ENCODE results near the gene NHERF1. TPM values are rescaled to one million over a fixed set of nuclear protein-coding genes. Genes with fewer than 3 reads are reported as not detected.

Gene NHERF1
- total and polyA plus RNA-seq, 2 of the 13 experiments (the other 11 are each of a cell fraction or from before 2014, with no cell fraction given), result 169 to 269 TPM

- TF ChIP-seq, protein P1, sequence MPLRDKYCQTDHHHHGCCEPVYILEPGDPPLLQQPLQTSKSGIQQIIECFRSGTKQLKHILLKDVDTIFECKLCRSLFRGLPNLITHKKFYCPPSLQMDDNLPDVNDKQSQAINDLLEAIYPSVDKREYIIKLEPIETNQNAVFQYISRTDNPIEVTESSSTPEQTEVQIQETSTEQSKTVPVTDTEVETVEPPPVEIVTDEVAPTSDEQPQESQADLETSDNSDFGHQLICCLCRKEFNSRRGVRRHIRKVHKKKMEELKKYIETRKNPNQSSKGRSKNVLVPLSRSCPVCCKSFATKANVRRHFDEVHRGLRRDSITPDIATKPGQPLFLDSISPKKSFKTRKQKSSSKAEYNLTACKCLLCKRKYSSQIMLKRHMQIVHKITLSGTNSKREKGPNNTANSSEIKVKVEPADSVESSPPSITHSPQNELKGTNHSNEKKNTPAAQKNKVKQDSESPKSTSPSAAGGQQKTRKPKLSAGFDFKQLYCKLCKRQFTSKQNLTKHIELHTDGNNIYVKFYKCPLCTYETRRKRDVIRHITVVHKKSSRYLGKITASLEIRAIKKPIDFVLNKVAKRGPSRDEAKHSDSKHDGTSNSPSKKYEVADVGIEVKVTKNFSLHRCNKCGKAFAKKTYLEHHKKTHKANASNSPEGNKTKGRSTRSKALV (CRISPR knock-in tag; IDR thresholded peaks at IDR 0.05), result no peak; the same call in 1 of the 2 replicates
- TF ChIP-seq ZSCAN21 (CRISPR knock-in tag; IDR thresholded peaks at IDR 0.05; ENCODE audit: borderline replicate concordance) (no peak; the same call in 1 of the 2 replicates), RORA (CRISPR knock-in tag; IDR thresholded peaks at IDR 0.05) (no peak), ZMYM4 (CRISPR knock-in tag; IDR thresholded peaks at IDR 0.05) (no peak; the same call in 1 of the 2 replicates), XBP1 (CRISPR knock-in tag; IDR thresholded peaks at IDR 0.05) (no peak), CBX1 (IDR thresholded peaks at IDR 0.05; ENCODE audit: low read depth) (no peak), ZBTB3 (CRISPR knock-in tag; IDR thresholded peaks at IDR 0.05; ENCODE audit: borderline replicate concordance, low read depth) (no peak), ZFY (CRISPR knock-in tag; IDR thresholded peaks at IDR 0.05) (peak; percentile 26; the same call in 1 of the 2 replicates), MXD4 (CRISPR knock-in tag; IDR thresholded peaks at IDR 0.05) (peak; percentile 44; the same call in 1 of the 2 replicates), ZBTB37 (CRISPR knock-in tag; IDR thresholded peaks at IDR 0.05) (no peak), ZNF337 (CRISPR knock-in tag; IDR thresholded peaks at IDR 0.05; ENCODE audit: borderline replicate concordance, low read depth) (no peak), ZNF326 (CRISPR knock-in tag; IDR thresholded peaks at IDR 0.05; ENCODE audit: borderline replicate concordance) (no peak; the same call in 1 of the 2 replicates), ARNT (IDR thresholded peaks at IDR 0.05) (no peak), ZBTB33 (CRISPR knock-in tag; IDR thresholded peaks at IDR 0.05) (peak; percentile 79), ATF1 (CRISPR knock-in tag; IDR thresholded peaks at IDR 0.05) (no peak)
- TF ChIP-seq, protein P2, sequence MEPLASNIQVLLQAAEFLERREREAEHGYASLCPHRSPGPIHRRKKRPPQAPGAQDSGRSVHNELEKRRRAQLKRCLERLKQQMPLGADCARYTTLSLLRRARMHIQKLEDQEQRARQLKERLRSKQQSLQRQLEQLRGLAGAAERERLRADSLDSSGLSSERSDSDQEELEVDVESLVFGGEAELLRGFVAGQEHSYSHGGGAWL (CRISPR knock-in tag; IDR thresholded peaks at IDR 0.05), result no peak
- TF ChIP-seq, protein P3, sequence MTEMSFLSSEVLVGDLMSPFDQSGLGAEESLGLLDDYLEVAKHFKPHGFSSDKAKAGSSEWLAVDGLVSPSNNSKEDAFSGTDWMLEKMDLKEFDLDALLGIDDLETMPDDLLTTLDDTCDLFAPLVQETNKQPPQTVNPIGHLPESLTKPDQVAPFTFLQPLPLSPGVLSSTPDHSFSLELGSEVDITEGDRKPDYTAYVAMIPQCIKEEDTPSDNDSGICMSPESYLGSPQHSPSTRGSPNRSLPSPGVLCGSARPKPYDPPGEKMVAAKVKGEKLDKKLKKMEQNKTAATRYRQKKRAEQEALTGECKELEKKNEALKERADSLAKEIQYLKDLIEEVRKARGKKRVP (CRISPR knock-in tag; IDR thresholded peaks at IDR 0.05), result no peak
- TF ChIP-seq, protein P4, sequence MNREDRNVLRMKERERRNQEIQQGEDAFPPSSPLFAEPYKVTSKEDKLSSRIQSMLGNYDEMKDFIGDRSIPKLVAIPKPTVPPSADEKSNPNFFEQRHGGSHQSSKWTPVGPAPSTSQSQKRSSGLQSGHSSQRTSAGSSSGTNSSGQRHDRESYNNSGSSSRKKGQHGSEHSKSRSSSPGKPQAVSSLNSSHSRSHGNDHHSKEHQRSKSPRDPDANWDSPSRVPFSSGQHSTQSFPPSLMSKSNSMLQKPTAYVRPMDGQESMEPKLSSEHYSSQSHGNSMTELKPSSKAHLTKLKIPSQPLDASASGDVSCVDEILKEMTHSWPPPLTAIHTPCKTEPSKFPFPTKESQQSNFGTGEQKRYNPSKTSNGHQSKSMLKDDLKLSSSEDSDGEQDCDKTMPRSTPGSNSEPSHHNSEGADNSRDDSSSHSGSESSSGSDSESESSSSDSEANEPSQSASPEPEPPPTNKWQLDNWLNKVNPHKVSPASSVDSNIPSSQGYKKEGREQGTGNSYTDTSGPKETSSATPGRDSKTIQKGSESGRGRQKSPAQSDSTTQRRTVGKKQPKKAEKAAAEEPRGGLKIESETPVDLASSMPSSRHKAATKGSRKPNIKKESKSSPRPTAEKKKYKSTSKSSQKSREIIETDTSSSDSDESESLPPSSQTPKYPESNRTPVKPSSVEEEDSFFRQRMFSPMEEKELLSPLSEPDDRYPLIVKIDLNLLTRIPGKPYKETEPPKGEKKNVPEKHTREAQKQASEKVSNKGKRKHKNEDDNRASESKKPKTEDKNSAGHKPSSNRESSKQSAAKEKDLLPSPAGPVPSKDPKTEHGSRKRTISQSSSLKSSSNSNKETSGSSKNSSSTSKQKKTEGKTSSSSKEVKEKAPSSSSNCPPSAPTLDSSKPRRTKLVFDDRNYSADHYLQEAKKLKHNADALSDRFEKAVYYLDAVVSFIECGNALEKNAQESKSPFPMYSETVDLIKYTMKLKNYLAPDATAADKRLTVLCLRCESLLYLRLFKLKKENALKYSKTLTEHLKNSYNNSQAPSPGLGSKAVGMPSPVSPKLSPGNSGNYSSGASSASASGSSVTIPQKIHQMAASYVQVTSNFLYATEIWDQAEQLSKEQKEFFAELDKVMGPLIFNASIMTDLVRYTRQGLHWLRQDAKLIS (CRISPR knock-in tag; IDR thresholded peaks at IDR 0.05), result no peak; the same call in 1 of the 2 replicates
These were observed 22.3 kb downstream of the NHERF1 start (continued) for GRCh38 chr17:74770498-74771318.
